ENCODE results near the gene SBF2.

DNA sequence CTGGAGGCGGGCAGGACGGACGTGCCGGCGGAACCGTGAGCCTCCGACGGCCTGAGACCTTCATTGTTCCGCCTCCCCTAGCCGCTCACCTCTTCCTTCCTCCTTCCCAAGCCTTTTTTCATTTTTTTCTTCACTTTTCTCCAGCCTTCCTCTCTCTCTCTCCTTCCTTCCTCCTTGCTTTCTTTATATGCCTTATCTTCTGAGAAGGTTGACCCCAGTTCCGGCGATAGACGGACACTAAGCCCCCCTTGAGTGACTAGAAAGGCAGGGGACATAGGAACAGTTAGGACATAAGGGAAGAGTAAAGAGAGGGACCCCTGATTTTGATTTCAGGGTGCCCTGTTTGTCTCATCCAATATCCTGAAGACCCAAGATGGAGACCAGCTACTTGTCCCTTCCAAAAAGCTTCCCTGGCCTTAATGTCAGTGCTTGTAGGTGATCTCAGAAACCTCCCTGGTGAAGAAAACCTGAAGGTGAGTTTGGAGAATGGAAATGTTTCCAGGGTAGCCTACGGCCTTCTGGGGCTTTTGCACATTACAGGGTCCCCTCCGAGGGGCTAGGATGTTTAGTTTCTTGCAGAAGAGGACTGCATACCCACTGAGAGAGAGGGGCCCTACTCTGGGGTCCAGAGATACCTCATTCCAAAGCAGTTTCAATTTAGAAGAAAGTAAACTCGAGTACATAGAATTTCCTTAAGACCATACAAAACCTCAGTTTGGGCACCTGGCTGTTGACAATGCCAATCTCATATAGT lies 14.4 kb upstream of the SBF2 start:
- TF ChIP-seq, protein P1, sequence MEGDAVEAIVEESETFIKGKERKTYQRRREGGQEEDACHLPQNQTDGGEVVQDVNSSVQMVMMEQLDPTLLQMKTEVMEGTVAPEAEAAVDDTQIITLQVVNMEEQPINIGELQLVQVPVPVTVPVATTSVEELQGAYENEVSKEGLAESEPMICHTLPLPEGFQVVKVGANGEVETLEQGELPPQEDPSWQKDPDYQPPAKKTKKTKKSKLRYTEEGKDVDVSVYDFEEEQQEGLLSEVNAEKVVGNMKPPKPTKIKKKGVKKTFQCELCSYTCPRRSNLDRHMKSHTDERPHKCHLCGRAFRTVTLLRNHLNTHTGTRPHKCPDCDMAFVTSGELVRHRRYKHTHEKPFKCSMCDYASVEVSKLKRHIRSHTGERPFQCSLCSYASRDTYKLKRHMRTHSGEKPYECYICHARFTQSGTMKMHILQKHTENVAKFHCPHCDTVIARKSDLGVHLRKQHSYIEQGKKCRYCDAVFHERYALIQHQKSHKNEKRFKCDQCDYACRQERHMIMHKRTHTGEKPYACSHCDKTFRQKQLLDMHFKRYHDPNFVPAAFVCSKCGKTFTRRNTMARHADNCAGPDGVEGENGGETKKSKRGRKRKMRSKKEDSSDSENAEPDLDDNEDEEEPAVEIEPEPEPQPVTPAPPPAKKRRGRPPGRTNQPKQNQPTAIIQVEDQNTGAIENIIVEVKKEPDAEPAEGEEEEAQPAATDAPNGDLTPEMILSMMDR (IDR thresholded peaks at IDR 0.05; ENCODE audit: borderline replicate concordance, extremely low read depth, low read length, poor library complexity, severe bottlenecking): no peak
- TF ChIP-seq EZH2 (IDR thresholded peaks at IDR 0.05; ENCODE audit: borderline replicate concordance, low read depth, low read length, severe bottlenecking): no peak
